ENCODE measurements around the gene NFATC4.

DNA sequence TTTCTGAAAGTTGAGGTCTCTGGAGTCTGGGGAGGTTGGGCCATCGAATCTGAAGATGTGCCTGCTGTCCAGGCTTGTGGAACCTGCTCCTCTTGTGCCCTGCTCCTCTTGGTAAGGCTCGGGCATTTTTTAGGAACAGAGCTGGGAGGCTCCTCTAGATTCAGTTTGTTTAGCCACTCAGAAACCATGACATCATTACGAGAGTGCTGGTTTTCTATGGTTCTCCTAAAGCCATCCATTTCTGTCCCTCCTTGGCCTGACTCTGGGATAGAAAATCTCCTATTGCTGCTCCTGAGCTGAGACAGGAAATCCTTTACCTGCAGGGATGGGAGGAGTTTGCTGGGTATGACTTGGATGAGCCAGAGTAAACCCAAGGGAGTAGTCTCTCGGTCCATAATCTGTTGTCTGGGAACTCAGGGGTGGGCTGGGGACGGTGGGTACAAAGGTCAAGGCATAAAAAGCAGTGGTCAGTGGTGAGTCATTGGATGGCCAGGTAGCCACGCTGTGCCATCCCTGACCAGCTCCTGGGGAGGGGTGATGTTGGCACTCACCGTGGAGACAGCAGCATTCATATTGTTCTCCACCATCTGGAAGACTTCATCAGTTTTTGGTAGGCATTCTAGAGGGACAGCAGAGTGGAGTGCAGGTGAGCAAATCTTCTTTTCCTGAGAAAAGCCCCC is 30.7 kb upstream of the NFATC4 start:
- TF ChIP-seq ZNF211 (tag by site-specific recombination; IDR thresholded peaks at IDR 0.05; ENCODE audit: low read depth) (no peak), ZNF521 (tag by site-specific recombination; IDR thresholded peaks at IDR 0.05) (no peak), ZNF664 (tag by site-specific recombination; IDR thresholded peaks at IDR 0.05) (no peak), MEIS1 (CRISPR knock-in tag; IDR thresholded peaks at IDR 0.05; ENCODE audit: borderline replicate concordance) (no peak), ZNF10 (tag by site-specific recombination; IDR thresholded peaks at IDR 0.05) (no peak), TRIM28 (IDR thresholded peaks at IDR 0.05; ENCODE audit: borderline replicate concordance, low read length) (no peak)
- TF ChIP-seq, protein P1, sequence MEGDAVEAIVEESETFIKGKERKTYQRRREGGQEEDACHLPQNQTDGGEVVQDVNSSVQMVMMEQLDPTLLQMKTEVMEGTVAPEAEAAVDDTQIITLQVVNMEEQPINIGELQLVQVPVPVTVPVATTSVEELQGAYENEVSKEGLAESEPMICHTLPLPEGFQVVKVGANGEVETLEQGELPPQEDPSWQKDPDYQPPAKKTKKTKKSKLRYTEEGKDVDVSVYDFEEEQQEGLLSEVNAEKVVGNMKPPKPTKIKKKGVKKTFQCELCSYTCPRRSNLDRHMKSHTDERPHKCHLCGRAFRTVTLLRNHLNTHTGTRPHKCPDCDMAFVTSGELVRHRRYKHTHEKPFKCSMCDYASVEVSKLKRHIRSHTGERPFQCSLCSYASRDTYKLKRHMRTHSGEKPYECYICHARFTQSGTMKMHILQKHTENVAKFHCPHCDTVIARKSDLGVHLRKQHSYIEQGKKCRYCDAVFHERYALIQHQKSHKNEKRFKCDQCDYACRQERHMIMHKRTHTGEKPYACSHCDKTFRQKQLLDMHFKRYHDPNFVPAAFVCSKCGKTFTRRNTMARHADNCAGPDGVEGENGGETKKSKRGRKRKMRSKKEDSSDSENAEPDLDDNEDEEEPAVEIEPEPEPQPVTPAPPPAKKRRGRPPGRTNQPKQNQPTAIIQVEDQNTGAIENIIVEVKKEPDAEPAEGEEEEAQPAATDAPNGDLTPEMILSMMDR (tag by site-specific recombination; IDR thresholded peaks at IDR 0.05), result no peak
- TF ChIP-seq, protein P2, sequence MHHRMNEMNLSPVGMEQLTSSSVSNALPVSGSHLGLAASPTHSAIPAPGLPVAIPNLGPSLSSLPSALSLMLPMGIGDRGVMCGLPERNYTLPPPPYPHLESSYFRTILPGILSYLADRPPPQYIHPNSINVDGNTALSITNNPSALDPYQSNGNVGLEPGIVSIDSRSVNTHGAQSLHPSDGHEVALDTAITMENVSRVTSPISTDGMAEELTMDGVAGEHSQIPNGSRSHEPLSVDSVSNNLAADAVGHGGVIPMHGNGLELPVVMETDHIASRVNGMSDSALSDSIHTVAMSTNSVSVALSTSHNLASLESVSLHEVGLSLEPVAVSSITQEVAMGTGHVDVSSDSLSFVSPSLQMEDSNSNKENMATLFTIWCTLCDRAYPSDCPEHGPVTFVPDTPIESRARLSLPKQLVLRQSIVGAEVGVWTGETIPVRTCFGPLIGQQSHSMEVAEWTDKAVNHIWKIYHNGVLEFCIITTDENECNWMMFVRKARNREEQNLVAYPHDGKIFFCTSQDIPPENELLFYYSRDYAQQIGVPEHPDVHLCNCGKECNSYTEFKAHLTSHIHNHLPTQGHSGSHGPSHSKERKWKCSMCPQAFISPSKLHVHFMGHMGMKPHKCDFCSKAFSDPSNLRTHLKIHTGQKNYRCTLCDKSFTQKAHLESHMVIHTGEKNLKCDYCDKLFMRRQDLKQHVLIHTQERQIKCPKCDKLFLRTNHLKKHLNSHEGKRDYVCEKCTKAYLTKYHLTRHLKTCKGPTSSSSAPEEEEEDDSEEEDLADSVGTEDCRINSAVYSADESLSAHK (tag by site-specific recombination; IDR thresholded peaks at IDR 0.05), result no peak
- TF ChIP-seq, protein P3, sequence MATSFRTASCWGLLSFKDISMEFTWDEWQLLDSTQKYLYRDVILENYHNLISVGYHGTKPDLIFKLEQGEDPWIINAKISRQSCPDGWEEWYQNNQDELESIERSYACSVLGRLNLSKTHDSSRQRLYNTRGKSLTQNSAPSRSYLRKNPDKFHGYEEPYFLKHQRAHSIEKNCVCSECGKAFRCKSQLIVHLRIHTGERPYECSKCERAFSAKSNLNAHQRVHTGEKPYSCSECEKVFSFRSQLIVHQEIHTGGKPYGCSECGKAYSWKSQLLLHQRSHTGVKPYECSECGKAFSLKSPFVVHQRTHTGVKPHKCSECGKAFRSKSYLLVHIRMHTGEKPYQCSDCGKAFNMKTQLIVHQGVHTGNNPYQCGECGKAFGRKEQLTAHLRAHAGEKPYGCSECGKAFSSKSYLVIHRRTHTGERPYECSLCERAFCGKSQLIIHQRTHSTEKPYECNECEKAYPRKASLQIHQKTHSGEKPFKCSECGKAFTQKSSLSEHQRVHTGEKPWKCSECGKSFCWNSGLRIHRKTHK (tag by site-specific recombination; IDR thresholded peaks at IDR 0.05), result no peak
- TF ChIP-seq, protein P4, sequence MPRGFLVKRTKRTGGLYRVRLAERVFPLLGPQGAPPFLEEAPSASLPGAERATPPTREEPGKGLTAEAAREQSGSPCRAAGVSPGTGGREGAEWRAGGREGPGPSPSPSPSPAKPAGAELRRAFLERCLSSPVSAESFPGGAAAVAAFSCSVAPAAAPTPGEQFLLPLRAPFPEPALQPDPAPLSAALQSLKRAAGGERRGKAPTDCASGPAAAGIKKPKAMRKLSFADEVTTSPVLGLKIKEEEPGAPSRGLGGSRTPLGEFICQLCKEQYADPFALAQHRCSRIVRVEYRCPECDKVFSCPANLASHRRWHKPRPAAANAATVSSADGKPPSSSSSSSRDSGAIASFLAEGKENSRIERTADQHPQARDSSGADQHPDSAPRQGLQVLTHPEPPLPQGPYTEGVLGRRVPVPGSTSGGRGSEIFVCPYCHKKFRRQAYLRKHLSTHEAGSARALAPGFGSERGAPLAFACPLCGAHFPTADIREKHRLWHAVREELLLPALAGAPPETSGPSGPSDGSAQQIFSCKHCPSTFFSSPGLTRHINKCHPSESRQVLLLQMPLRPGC (tag by site-specific recombination; IDR thresholded peaks at IDR 0.05), result no peak

Measured in HEK293 (cell line).